ENCODE measurements around the gene E2F6. TPM values are rescaled to one million over a fixed set of nuclear protein-coding genes. Genes with fewer than 3 reads are reported as not detected.

Gene E2F6
- total RNA-seq, 1 donor from 2014 or later: 22.9 TPM

DNA sequence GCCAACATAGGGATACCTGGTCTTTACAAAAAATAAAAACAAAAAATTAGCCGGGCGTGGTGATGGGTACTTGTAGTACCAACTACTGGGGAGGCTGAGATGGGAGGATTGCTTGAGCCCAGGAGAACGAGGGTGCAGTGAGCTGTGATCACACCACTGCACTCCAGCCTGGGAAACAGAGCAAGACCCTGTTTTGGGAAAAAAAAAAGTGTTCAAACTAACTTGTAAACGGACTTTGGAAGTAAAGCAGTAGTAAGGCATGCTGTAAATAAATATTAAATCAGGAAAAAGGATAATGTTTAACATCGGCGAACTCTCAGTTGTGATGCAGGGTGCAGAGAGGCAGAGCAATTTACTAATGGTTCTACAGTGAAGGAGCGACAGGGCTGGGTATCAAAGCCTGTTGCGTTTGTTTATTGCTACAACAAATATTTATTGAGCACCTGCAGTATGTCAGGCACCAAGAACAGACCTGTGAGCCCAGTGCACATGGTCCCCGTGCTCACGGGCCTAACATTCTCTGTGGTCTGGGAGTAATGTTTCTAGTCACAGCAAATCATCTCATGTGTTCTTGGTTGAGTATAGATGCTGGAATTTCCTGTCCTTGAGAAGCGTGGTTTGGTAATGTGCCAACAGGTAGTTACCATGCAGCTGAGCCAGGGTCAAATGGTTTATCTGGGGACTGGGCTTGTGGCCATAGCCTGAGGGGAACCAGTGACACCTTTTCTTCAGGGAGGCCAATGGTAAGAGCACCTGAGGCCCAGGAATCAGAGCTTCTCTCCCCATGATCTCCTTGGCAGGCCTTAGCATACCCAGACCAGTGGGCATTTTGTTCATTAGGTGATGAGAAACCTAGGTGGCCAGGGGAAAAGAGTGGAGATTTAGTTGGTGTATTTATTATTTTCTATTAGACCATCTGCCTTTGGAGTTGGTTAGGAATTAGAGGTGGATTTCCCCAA, 40.0 kb upstream of the E2F6 start:
- DNase-seq (ENCODE audit: low spot score, unreplicated experiment): no peak
- H3K4me1 Mint-ChIP-seq (ENCODE audit: low read depth): peaks cover 9% of the 10 kb centered on the region
- H3K36me3 Mint-ChIP-seq (ENCODE audit: insufficient read depth): peaks cover 13% of the 10 kb centered on the region
- H3K4me3 Mint-ChIP-seq (ENCODE audit: low read depth): no peak overlapping the region
- TF ChIP-seq, protein P1, sequence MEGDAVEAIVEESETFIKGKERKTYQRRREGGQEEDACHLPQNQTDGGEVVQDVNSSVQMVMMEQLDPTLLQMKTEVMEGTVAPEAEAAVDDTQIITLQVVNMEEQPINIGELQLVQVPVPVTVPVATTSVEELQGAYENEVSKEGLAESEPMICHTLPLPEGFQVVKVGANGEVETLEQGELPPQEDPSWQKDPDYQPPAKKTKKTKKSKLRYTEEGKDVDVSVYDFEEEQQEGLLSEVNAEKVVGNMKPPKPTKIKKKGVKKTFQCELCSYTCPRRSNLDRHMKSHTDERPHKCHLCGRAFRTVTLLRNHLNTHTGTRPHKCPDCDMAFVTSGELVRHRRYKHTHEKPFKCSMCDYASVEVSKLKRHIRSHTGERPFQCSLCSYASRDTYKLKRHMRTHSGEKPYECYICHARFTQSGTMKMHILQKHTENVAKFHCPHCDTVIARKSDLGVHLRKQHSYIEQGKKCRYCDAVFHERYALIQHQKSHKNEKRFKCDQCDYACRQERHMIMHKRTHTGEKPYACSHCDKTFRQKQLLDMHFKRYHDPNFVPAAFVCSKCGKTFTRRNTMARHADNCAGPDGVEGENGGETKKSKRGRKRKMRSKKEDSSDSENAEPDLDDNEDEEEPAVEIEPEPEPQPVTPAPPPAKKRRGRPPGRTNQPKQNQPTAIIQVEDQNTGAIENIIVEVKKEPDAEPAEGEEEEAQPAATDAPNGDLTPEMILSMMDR (IDR thresholded peaks at IDR 0.05; ENCODE audit: unreplicated experiment): no peak
- H3K9me3 Mint-ChIP-seq (ENCODE audit: low read depth): peaks cover 10% of the 10 kb centered on the region
- H3K27me3 Mint-ChIP-seq: no peaks in the 10 kb centered on the region
- H3K27ac Mint-ChIP-seq: no peak overlapping the region

DNA sequence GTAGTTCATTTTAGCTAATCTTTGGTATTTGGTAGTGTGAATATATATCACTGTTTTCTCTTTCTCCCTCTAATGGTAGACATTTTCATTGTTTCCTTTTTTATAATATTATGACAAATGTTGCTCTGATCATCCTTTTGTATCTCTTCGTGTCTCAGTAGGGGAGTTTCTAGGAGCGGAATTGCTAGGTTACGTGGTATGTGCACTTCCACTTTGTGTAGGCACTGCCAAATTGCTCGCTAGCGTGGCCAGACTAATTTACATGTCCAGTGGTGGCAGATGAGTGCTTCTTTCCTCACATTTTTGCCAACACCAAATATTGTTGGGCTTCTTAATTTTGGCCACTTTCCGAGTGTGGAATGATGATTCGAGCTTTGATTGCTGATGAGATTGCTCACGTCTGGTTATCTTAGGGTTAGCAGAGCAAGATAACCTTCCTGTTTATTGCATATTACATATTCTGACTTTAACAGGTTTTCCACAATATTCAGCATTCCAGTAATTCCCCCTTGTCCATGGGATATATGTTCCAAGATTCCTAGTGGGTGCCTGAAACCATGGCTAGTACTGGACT, 37.5 kb upstream of the E2F6 start:
- no peaks in the 10 kb centered on the region for H3K27me3 Mint-ChIP-seq
- DNase-seq (ENCODE audit: low spot score, unreplicated experiment): no peak

GRCh38 chr2:11502740-11503292, 36.9 kb upstream of the E2F6 start:
- peaks cover 34% of the 10 kb centered on the region for H3K4me1 Mint-ChIP-seq (ENCODE audit: low read depth)
- no peak overlapping the region for H3K4me3 Mint-ChIP-seq (ENCODE audit: low read depth)
- H3K27me3 Mint-ChIP-seq: no peaks in the 10 kb centered on the region
- no peak overlapping the region for H3K27ac Mint-ChIP-seq
- H3K9me3 Mint-ChIP-seq (ENCODE audit: low read depth): peaks cover 10% of the 10 kb centered on the region
- H3K36me3 Mint-ChIP-seq (ENCODE audit: insufficient read depth): peaks cover 12% of the 10 kb centered on the region
- DNase-seq (ENCODE audit: low spot score, unreplicated experiment): no peak
- TF ChIP-seq, protein P1 (IDR thresholded peaks at IDR 0.05; ENCODE audit: unreplicated experiment): no peak

More for the DNA sequence above, 37.5 kb upstream of the E2F6 start:
- H3K9me3 Mint-ChIP-seq (ENCODE audit: low read depth): peaks cover 10% of the 10 kb centered on the region
- peaks cover 27% of the 10 kb centered on the region for H3K4me1 Mint-ChIP-seq (ENCODE audit: low read depth)
- no peak overlapping the region for H3K27ac Mint-ChIP-seq
- H3K4me3 Mint-ChIP-seq (ENCODE audit: low read depth): no peak overlapping the region
- H3K36me3 Mint-ChIP-seq (ENCODE audit: insufficient read depth): peaks cover 13% of the 10 kb centered on the region
- TF ChIP-seq, protein P1 (IDR thresholded peaks at IDR 0.05; ENCODE audit: unreplicated experiment): no peak

DNA sequence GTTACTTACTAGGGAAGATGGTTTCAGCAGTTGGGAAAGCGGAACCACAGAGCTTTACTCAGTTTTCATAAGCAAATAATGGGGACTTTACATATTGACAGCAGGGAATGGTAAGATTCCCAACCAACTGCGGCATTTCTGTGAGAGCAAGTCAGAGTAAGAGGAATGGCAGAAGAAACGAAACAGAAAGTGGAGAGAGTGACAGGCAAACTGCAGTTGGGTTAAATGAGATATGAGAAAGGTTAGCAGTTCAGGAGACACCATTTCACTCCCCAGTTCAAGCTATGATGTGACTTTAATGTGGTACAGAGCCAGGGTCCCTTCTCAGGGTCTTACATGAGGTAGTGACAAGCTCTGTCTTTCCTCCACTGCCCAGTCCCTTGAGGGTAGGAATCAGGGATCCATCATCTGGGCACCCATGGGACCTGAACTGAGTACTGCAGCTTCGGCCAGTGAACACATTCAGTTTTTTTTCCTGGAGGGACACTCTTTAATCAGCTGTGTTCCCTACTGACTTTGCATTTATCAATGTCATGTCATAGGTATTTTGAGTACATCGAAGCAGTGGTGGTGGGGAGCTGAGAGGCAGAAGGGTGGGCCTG, 34.8 kb upstream of the E2F6 start:
- Mint-ChIP-seq H3K27ac (peak overlapping the region; percentile 18), H3K4me3 (ENCODE audit: low read depth) (no peak overlapping the region), H3K27me3 (no peaks in the 10 kb centered on the region), H3K36me3 (ENCODE audit: insufficient read depth) (peaks cover 12% of the 10 kb centered on the region), H3K9me3 (ENCODE audit: low read depth) (peaks cover 10% of the 10 kb centered on the region), H3K4me1 (ENCODE audit: low read depth) (peaks cover 42% of the 10 kb centered on the region)
- no peak for DNase-seq (ENCODE audit: low spot score, unreplicated experiment)
- TF ChIP-seq, protein P1 (IDR thresholded peaks at IDR 0.05; ENCODE audit: unreplicated experiment): no peak

All from progenitor cell of endocrine pancreas (in vitro differentiated cells).